NCI-H2227 treated with DMSO at 0.1 percent for 48 hours (cell line): ENCODE measurements around the gene SLC7A1.

Experiments
- DNase-seq: peaks from one replicate; lab custom pipeline; 2025; lab: John Stamatoyannopoulos, UW

SLC7A1 gene

DNA sequence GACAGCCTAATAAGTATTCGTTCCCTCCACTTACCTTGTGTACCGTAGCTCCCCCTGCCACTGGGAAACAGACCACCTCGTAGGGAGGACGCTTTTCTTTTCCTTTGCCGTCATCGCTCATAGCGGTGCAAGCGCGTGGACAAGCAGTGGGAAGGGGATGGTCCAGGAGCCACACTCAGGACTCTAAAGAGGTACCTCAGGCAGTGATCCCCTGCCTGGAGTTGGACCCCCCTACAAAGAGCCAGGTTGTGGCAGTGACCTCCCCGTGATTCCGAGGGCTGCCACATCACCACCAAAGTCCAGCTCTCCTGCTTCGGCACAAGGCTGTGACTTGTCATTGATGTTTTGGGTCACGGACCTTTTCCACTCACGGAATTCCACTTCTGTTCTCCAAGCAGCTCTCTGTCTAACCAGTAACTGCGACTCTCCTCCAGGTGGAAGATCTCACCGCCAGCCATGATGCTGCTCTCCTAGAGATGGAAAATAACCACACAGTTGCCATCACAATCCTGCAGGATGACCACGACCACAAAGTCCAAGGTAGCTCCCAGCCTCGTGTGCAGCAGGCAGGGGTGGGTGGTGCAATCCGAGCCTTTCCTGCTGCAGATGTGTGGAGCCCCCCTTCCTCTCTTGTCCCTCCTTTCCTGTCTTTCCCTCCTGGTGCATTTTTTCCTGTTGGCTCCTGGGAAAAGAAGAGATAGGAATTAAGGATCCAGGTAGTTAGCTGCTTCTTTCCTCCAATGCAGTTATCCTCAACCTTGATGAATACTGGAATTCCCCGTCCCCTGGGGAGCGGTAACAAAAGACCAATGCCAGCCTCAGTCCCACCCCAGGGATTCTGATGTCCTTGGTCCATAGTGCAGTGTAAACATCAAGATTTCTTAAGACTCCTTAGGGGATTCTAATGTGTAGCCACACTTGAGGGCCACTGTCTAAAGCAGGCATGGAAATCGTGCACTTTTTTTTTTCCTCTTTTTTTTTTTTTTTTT is 107.7 kb downstream of the SLC7A1 start:
- DNase-seq, result no peak

- no peak for DNase-seq
Observed at GRCh38 chr13:29486551-29486950, 108.9 kb downstream of the SLC7A1 start.

- no peak for DNase-seq
Observed at GRCh38 chr13:29484796-29485195, 110.7 kb downstream of the SLC7A1 start.

GRCh38 chr13:29484236-29484635 is 111.3 kb downstream of the SLC7A1 start:
- DNase-seq, result no peak

DNA sequence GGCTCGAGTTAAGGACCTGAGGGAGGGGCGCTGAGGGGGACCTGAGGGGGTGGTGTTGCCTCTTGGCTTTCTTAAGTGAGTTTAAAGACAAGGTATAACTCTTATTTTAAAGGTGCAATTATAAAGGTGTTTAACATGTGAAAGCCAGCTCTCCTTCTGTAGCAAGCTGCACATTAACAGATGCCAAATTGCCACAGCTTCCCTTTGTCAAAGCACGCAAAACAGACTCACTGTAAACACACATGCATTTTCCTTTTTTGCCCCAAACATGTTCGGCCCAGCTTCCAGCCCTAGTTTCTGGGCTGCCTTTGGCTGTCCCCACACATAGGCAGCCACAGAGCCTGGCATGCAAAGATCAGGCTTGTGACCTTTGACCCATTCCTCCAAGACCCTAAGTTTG is 111.9 kb downstream of the SLC7A1 start:
- DNase-seq, result no peak

GRCh38 chr13:29483211-29483610 is 112.3 kb downstream of the SLC7A1 start:
- DNase-seq, result no peak

DNA sequence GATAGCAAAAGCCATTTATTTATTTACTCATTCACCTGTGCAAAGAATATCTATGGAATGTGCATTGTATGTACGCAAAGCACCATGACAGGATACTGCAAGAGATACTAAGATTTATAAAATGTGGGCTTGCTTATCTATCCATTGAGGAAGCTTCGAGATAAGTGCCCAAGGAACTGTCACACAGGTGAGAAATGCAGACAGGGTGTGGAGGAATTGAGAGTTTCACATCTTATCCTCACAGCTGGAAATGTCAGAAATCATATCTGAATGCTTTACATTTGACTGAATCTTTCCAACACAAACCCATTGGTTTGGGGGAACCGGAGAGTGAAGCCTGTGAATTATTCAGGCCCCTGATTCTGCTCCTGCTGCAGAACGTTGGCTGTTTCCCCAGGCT is 113.0 kb downstream of the SLC7A1 start:
- DNase-seq, result no peak

DNA sequence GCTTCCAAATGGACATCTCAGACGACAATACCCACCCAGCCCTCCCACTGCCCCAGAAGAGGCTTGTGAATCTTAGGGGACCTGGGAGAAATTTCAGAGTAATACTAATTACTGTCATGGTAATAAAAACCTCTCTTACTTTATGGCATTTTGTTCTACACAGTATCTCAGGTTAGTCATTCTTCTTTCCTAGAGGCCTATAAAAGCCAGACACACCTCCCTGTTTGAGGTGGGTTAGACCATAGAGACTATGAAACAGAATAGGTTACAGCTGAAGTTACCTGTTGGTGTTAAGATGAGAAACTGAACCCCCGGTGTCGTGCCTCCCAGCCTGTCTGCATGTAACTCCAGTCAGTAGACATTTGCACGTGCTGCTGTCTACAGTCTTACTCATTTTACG is 113.9 kb downstream of the SLC7A1 start:
- DNase-seq, result no peak

DNA sequence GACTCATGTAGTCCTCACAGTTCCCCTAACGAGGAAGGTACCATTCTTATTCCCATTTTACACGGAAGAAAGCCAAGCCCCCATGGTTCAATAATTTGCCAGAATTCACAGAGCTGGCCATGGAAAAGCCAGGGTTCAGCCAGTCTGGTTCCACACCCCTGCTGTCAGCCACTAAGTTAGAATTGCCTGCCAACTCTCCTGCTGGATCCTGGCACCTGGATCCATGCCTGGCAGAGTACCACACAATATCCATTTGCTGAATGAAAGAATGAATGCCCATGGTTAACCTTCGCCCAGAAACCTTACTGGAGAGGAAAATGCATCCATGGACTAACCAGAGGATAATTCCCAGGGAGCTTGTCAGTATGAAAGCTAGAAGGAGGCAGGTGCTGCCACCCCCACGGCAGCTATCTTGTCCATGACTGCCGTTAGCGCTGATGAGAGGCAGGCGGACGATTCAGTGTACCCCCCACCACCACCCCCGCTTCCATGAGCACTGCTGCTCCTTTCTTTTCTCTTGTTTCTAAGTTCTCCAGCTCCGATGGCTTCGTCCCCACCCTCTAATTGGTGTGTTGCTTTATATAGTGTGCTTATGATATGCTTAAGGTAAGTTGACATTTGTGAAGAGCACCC is 114.5 kb downstream of the SLC7A1 start:
- no peak for DNase-seq

DNA sequence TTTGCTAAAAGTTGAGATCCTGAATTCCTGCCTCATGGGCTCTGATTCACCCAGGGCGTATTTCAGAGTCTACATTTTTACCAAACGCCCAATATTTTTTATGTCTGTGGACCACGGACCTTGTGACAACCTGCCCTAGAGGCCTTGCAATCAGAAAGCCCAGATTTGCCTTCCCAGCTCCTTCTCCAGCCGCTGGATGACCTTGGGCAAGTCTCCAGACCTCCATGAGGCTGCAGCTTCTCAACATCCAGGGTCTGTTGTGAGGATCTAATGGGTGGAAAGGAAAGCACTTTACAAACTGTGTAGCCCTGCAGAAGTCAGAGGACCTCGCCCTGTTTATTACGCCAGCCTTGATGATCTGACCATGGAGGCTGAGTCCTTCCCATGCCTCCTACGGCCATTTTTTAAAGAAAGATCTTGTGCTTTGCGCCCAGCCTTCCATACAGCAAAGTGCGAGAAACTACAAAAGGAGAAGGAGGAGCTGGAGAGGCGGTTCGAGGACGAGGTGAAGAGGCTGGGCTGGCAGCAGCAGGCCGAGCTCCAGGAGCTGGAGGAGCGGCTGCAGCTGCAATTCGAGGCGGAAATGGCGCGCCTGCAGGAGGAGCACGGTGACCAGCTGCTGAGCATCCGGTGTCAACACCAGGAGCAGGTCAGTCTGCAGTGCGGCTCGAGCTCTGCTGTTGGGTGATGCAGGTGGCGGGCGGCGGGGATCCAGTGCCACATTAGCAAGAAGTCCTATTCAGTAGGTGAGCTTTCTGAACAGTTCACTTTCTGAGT is 115.6 kb downstream of the SLC7A1 start:
- DNase-seq, result no peak

GRCh38 chr13:29476046-29476445 is 119.4 kb downstream of the SLC7A1 start:
- no peak for DNase-seq

DNA sequence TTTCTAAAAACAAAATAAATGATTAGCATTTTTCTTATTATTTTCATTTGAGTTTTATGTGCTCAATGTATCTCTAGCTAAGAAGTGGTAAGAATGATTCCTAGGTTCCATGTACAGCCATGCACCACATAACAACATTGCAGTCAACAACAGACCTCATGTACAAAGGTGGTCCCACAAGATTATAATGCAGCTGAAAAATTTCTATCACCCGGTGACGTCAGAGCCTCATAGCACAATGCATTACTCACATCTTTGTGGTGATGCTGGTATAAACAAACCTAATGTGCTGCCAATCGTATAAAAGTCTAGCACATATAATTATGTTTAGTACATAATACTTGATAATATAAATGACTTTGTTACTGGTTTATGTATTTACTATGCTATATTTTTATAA is 120.5 kb downstream of the SLC7A1 start:
- DNase-seq, result no peak

GRCh38 chr13:29473166-29473565 is 122.3 kb downstream of the SLC7A1 start:
- DNase-seq, result no peak

DNA sequence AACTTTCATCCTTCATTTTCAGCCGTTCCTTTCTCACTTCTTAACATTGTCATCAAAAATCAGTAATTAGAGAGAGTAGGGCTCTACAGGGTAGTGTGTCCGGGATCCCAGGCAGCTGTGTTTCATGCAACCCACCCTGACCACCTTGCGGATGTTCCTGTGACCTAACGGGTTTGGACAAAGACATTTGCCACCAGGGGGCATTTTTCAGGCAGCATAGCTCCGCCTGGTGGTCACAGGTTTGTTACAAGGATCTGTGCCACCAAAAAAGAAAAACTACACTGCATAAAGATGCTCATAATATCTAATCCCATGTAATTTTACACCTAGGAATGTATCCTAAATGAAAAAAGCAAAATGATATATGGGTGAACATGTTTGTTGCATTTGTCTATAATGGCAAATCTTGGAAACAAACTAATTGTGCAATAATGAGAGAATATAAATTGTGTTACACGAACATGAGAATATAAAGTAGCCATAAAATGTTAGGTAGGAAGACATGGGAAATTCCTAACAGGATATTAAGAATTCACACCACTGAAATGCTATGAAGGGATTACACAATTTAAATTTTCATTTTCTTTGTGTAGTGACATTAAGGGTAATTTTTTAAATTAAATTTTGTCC is 123.0 kb downstream of the SLC7A1 start:
- no peak for DNase-seq

DNA sequence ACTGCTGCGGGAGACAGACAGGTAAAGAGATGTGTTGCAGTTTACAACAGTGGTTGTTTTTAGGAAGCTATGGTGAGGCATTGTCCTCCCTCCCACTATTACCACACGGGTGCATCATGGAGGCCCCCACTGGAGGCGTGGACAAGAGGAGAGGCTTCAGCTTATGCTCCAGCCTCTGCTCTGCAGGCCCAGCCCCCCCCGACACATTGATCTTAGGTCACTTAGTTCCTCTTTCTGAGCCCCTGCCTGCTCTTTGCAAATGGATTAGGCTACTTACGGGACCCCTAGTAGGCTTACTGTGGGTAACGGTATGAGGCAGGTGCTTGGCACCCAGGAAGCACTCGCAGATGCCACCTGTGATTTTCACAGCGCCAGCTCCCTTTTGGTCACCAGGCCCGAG is 123.9 kb downstream of the SLC7A1 start:
- no peak for DNase-seq

- no peak for DNase-seq
Observed at GRCh38 chr13:29465741-29466293, 129.7 kb downstream of the SLC7A1 start.

DNA sequence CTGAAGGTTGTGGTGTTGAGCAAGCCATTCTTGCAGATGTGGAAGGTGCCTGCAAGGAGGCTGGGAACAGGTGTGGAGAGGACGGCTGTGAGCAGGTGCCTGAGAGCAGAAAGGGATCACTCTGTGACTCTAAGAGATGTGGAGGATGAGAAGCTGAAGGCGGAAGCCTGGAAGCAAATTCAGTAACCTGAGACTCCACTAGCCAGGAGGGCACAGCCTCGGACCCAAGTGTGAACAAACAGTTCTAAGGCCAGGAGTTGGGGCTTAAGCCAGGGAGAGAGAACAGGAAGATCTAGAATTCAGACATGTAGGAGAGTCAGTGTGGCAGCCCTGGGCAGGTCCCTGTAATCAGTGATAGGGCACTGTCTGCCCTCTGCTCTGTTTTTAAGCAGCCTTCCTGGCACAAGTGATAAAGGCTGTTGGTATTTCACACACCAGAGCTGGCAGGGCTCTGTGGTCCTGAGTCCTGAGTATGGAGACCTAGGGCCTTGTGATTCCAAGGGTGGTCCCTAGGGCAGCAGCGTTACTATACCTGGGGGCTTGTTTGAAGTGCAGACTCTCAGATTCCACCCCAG is 131.3 kb downstream of the SLC7A1 start:
- DNase-seq, result no peak

- no peak for DNase-seq
Observed at GRCh38 chr13:29459813-29460355, 135.6 kb downstream of the SLC7A1 start.
